ENCODE measurements around the gene SYT15. TPM values are rescaled to one million over a fixed set of nuclear protein-coding genes. Genes with fewer than 3 reads are reported as not detected.
A peak's percentile ranks its signal among the peaks of the same experiment; 100 is the strongest.
"Not testable (repeated sequence)": the region's sequence is repeated elsewhere in the genome, so short reads cannot be mapped to it uniquely, and the experiment has no call there.

The SYT15 gene
- total RNA-seq, 1 donor from 2014 or later = 1.4 TPM

GRCh38 chr10:46560381-46560780 lies 18.5 kb upstream of the SYT15 start:
- no peaks in the 10 kb centered on the region for H3K9me3 Mint-ChIP-seq (ENCODE audit: unreplicated experiment)
- Histone ChIP-seq H3K4me3 (ENCODE audit: insufficient read depth, low read depth, low read length) (no peak overlapping the region), H4K20me1 (ENCODE audit: insufficient read depth, low read length) (no peaks in the 10 kb centered on the region), H3K27me3 (ENCODE audit: insufficient read depth, low read length) (peaks cover 44% of the 10 kb centered on the region), H3K36me3 (ENCODE audit: insufficient read depth, low read length) (no peaks in the 10 kb centered on the region), H3K79me2 (ENCODE audit: insufficient read depth, low read length) (no peaks in the 10 kb centered on the region), H3K4me1 (ENCODE audit: insufficient read depth, low read length) (no peaks in the 10 kb centered on the region), H3K9ac (ENCODE audit: low read length) (no peak overlapping the region), H3K9me3 (ENCODE audit: insufficient read depth, low read depth, low read length) (no peaks in the 10 kb centered on the region), H2AFZ (ENCODE audit: low read depth, low read length) (no peak overlapping the region), H3K4me2 (ENCODE audit: low read length) (no peak overlapping the region), H3K27ac (ENCODE audit: low read depth, low read length) (no peak overlapping the region)
- DNase-seq (ENCODE audit: low read depth) (no peak), FAIRE-seq (no peak)
- H3K4me1 Mint-ChIP-seq (ENCODE audit: low read depth, unreplicated experiment) = no peaks in the 10 kb centered on the region
- peaks cover 1% of the 10 kb centered on the region for H3K36me3 Mint-ChIP-seq (ENCODE audit: low read depth, unreplicated experiment)
- no peak overlapping the region for H3K4me3 Mint-ChIP-seq (ENCODE audit: unreplicated experiment)
- no peak overlapping the region for H3K27ac Mint-ChIP-seq (ENCODE audit: unreplicated experiment)
- TF ChIP-seq CTCF (IDR thresholded peaks at IDR 0.05; ENCODE audit: insufficient read depth, low read depth, low read length) (no peak), EZH2 (IDR thresholded peaks at IDR 0.05; ENCODE audit: insufficient read depth, low read length) (no peak)
- H3K27me3 Mint-ChIP-seq (ENCODE audit: low read depth, unreplicated experiment) = no peaks in the 10 kb centered on the region

- H3K27ac Mint-ChIP-seq (ENCODE audit: unreplicated experiment) = no peak overlapping the region
- no peaks in the 10 kb centered on the region for H3K4me1 ChIP-seq (ENCODE audit: insufficient read depth, low read length)
- H3K9me3 ChIP-seq (ENCODE audit: insufficient read depth, low read depth, low read length) = no peaks in the 10 kb centered on the region
- no peak overlapping the region for H2AFZ ChIP-seq (ENCODE audit: low read depth, low read length)
- H3K36me3 ChIP-seq (ENCODE audit: insufficient read depth, low read length) = no peaks in the 10 kb centered on the region
- no peak overlapping the region for H3K9ac ChIP-seq (ENCODE audit: low read length)
- H3K79me2 ChIP-seq (ENCODE audit: insufficient read depth, low read length) = no peaks in the 10 kb centered on the region
- no peak overlapping the region for H3K4me2 ChIP-seq (ENCODE audit: low read length)
- no peak for DNase-seq (ENCODE audit: low read depth)
- H3K27me3 Mint-ChIP-seq (ENCODE audit: low read depth, unreplicated experiment) = no peaks in the 10 kb centered on the region
- peaks cover 39% of the 10 kb centered on the region for H3K27me3 ChIP-seq (ENCODE audit: insufficient read depth, low read length)
- no peak for FAIRE-seq
- no peaks in the 10 kb centered on the region for H4K20me1 ChIP-seq (ENCODE audit: insufficient read depth, low read length)
- H3K9me3 Mint-ChIP-seq (ENCODE audit: unreplicated experiment) = no peaks in the 10 kb centered on the region
- no peak overlapping the region for H3K4me3 Mint-ChIP-seq (ENCODE audit: unreplicated experiment)
- H3K4me3 ChIP-seq (ENCODE audit: insufficient read depth, low read depth, low read length) = no peak overlapping the region
- peaks cover 1% of the 10 kb centered on the region for H3K36me3 Mint-ChIP-seq (ENCODE audit: low read depth, unreplicated experiment)
- no peak for TF ChIP-seq CTCF (IDR thresholded peaks at IDR 0.05; ENCODE audit: insufficient read depth, low read depth, low read length)
- no peak for TF ChIP-seq EZH2 (IDR thresholded peaks at IDR 0.05; ENCODE audit: insufficient read depth, low read length)
- H3K27ac ChIP-seq (ENCODE audit: low read depth, low read length) = no peak overlapping the region
- H3K4me1 Mint-ChIP-seq (ENCODE audit: low read depth, unreplicated experiment) = no peaks in the 10 kb centered on the region
Measured at GRCh38 chr10:46560952-46561351, 18.0 kb upstream of the SYT15 start.

GRCh38 chr10:46565591-46566332 lies 13.2 kb upstream of the SYT15 start:
- peak; percentile 51 for DNase-seq (ENCODE audit: low read depth)
- not testable (repeated sequence) for H3K27me3 ChIP-seq (ENCODE audit: insufficient read depth, low read length); H3K36me3 Mint-ChIP-seq (ENCODE audit: low read depth, unreplicated experiment)

GRCh38 chr10:46567151-46567550 lies 11.8 kb upstream of the SYT15 start:
- not testable (repeated sequence) for H3K9me3 ChIP-seq (ENCODE audit: insufficient read depth, low read depth, low read length); H3K4me3 ChIP-seq (ENCODE audit: insufficient read depth, low read depth, low read length); H3K27me3 Mint-ChIP-seq (ENCODE audit: low read depth, unreplicated experiment); H3K27me3 ChIP-seq (ENCODE audit: insufficient read depth, low read length); H3K4me1 Mint-ChIP-seq (ENCODE audit: low read depth, unreplicated experiment); H3K36me3 ChIP-seq (ENCODE audit: insufficient read depth, low read length); H2AFZ ChIP-seq (ENCODE audit: low read depth, low read length); H3K27ac Mint-ChIP-seq (ENCODE audit: unreplicated experiment); H3K4me1 ChIP-seq (ENCODE audit: insufficient read depth, low read length); H4K20me1 ChIP-seq (ENCODE audit: insufficient read depth, low read length); H3K4me3 Mint-ChIP-seq (ENCODE audit: unreplicated experiment); H3K27ac ChIP-seq (ENCODE audit: low read depth, low read length); DNase-seq (ENCODE audit: low read depth); H3K9me3 Mint-ChIP-seq (ENCODE audit: unreplicated experiment); H3K79me2 ChIP-seq (ENCODE audit: insufficient read depth, low read length); FAIRE-seq; H3K9ac ChIP-seq (ENCODE audit: low read length); H3K4me2 ChIP-seq (ENCODE audit: low read length); H3K36me3 Mint-ChIP-seq (ENCODE audit: low read depth, unreplicated experiment)

More at GRCh38 chr10:46565591-46566332, 13.2 kb upstream of the SYT15 start:
- H3K4me3 Mint-ChIP-seq (ENCODE audit: unreplicated experiment); H3K36me3 ChIP-seq (ENCODE audit: insufficient read depth, low read length); H3K27ac ChIP-seq (ENCODE audit: low read depth, low read length); H3K27me3 Mint-ChIP-seq (ENCODE audit: low read depth, unreplicated experiment); H3K4me2 ChIP-seq (ENCODE audit: low read length); H3K9ac ChIP-seq (ENCODE audit: low read length); H3K9me3 Mint-ChIP-seq (ENCODE audit: unreplicated experiment); H3K4me1 Mint-ChIP-seq (ENCODE audit: low read depth, unreplicated experiment); H3K4me3 ChIP-seq (ENCODE audit: insufficient read depth, low read depth, low read length); H3K27ac Mint-ChIP-seq (ENCODE audit: unreplicated experiment); H3K4me1 ChIP-seq (ENCODE audit: insufficient read depth, low read length); H3K79me2 ChIP-seq (ENCODE audit: insufficient read depth, low read length); H3K9me3 ChIP-seq (ENCODE audit: insufficient read depth, low read depth, low read length); H4K20me1 ChIP-seq (ENCODE audit: insufficient read depth, low read length); H2AFZ ChIP-seq (ENCODE audit: low read depth, low read length): not testable (repeated sequence)
- peak; percentile 92 for FAIRE-seq
- TF ChIP-seq CTCF (IDR thresholded peaks at IDR 0.05; ENCODE audit: insufficient read depth, low read depth, low read length) = peak; percentile 56

All from astrocyte (in vitro differentiated cells and primary cell).